22Rv1 (cell line): ENCODE results near the gene TMC1.

ENCODE experiments used
- ZFX ChIP-seq: fragments of 450-650 bp; IDR thresholded peaks from 2 replicates; pipeline ENCODE4 v1.6.1; 2017; ENCODE audit warnings: antibody characterized with exemption, borderline replicate concordance
- TF ChIP-seq, protein P1 (sequence below): fragments of 450-650 bp; IDR thresholded peaks from 2 replicates; pipeline ENCODE4 v1.5.1; 2017; ENCODE audit warnings: mild to moderate bottlenecking

DNA sequence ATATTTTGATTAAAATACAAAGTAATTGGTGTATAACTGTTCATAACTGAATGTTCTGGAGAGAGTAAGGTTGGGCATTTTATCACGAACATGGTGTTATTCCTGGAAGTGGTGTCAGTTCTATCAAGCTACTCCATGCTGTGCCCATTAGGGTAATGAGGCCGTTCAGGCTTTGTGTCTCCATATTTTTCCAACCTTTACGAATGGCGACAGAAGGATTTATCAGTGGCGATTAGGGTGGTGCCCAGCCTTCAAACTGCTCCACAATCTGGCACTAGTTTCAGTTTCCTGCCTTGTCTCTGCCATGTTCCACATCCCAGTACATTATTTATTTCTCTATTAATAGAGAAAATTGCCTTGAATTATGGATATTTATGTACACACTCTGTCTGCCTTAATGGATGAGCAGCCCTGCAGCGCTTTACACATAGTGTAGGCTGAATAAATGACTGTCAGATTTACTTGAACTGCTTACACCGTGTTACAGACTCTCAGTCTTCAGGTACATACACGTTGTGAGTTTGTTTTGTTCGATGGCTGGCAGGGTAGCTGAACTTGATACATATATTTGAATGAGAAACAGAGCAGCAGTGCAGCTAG, 23.9 kb upstream of the TMC1 start:
- TF ChIP-seq, protein P1, sequence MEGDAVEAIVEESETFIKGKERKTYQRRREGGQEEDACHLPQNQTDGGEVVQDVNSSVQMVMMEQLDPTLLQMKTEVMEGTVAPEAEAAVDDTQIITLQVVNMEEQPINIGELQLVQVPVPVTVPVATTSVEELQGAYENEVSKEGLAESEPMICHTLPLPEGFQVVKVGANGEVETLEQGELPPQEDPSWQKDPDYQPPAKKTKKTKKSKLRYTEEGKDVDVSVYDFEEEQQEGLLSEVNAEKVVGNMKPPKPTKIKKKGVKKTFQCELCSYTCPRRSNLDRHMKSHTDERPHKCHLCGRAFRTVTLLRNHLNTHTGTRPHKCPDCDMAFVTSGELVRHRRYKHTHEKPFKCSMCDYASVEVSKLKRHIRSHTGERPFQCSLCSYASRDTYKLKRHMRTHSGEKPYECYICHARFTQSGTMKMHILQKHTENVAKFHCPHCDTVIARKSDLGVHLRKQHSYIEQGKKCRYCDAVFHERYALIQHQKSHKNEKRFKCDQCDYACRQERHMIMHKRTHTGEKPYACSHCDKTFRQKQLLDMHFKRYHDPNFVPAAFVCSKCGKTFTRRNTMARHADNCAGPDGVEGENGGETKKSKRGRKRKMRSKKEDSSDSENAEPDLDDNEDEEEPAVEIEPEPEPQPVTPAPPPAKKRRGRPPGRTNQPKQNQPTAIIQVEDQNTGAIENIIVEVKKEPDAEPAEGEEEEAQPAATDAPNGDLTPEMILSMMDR, result no peak
- no peak for TF ChIP-seq ZFX
